K562 (cell line): ENCODE measurements around the gene GART. TPM values are rescaled to one million over a fixed set of nuclear protein-coding genes. Genes with fewer than 3 reads are reported as not detected.
A peak's percentile ranks its signal among the peaks of the same experiment; 100 is the strongest.

Experiments
- HSF4 ChIP-seq: fragments of 250-450 bp; sonication (Bioruptor Pico); IDR thresholded peaks from 2 replicates; pipeline ENCODE4 v2.1.2; 2022; ENCODE audit warnings: mild to moderate bottlenecking, moderate library complexity, borderline replicate concordance
- MGA ChIP-seq: fragments of 450-650 bp; IDR thresholded peaks from 2 replicates; pipeline ENCODE4 v1.6.1; 2016; ENCODE audit warnings: mild to moderate bottlenecking, moderate library complexity
- ZSCAN29 ChIP-seq: fragments of 450-650 bp; IDR thresholded peaks from 2 replicates; pipeline ENCODE4 v1.6.1; 2017
- polyA plus RNA-seq, 8 experiments: library from polyadenylated mRNA; depleted of rRNA in 4 of 8; stranded (reverse) in 5 of 8; unstranded in 3 of 8; fragments of >200 nt; fragmentation: Nextera tagmentation in 2 of 8; fragmentation: Illumina TruSeq in 1 of 8; extraction: Ambion mirVana in 2 of 8; extraction: Trizol in 1 of 8; gene quantifications; 2 replicates each; pipeline versions ENCODE4 v1.2.1 to v1.2.3, GENCODE V29; 2011 to 2014; ENCODE audit warnings: inconsistent platforms in 1 of 8, missing spikeins in 1 of 8
- total RNA-seq, 7 experiments: library from RNA; depleted of rRNA in 6 of 7; stranded (reverse); fragments of >200 nt in 6 of 7; fragmentation: Illumina TruSeq in 2 of 7; extraction: Trizol in 2 of 7; gene quantifications; 2 replicates each; pipeline versions ENCODE4 v1.2.1 to v1.2.3, GENCODE V29; 2011 to 2021; ENCODE audit warnings: low replicate concordance in 1 of 7
- TF ChIP-seq, protein P1 (sequence below): fragments of 250-450 bp; sonication (Bioruptor Pico); IDR thresholded peaks from 2 replicates; pipeline ENCODE4 v1.5.0; 2021; ENCODE audit warnings: mild to moderate bottlenecking, borderline replicate concordance

The GART gene
- total and polyA plus RNA-seq, 9 of the 15 experiments (the other 6 are each of a cell fraction or from before 2014, with no cell fraction given), result 141 to 429 (median 349) TPM

GRCh38 chr21:33588485-33589335, 46.8 kb upstream of the GART start, which contains the start of gene DONSON (continued):
- TF ChIP-seq MGA (peak; percentile 19; the same call in 1 of the 2 replicates), ZSCAN29 (0 out of 2 replicates have a peak, but pooled peaks have one; percentile 50), HSF4 (no peak)
- TF ChIP-seq, protein P1, sequence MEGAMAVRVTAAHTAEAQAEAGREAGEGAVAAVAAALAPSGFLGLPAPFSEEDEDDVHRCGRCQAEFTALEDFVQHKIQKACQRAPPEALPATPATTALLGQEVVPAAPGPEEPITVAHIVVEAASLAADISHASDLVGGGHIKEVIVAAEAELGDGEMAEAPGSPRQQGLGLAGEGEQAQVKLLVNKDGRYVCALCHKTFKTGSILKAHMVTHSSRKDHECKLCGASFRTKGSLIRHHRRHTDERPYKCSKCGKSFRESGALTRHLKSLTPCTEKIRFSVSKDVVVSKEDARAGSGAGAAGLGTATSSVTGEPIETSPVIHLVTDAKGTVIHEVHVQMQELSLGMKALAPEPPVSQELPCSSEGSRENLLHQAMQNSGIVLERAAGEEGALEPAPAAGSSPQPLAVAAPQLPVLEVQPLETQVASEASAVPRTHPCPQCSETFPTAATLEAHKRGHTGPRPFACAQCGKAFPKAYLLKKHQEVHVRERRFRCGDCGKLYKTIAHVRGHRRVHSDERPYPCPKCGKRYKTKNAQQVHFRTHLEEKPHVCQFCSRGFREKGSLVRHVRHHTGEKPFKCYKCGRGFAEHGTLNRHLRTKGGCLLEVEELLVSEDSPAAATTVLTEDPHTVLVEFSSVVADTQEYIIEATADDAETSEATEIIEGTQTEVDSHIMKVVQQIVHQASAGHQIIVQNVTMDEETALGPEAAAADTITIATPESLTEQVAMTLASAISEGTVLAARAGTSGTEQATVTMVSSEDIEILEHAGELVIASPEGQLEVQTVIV (CRISPR knock-in tag), result no peak
